GM23338 (cell line): ENCODE data around the gene SNRPD3. TPM values are rescaled to one million over a fixed set of nuclear protein-coding genes. Genes with fewer than 3 reads are reported as not detected.

Source experiments
- ATAC-seq: fragments of 200-7000 bp; cut with Tn5 transposase; 3 replicates; pipeline ENCODE4 v1.9.1; 2020
- DNase-seq: peaks from one replicate; pipeline ENCODE4 v3.0.0-alpha.2; 2015; ENCODE audit warnings: low spot score
- H2AFZ ChIP-seq: fragments of 200-600 bp; sonication (generic); 2 replicates; pipeline ENCODE4 v1.8.0; 2016; ENCODE audit warnings: antibody characterized with exemption, mild to moderate bottlenecking, moderate library complexity
- H3F3A ChIP-seq: fragments of 200-600 bp; sonication (generic); replicated peaks from 2 replicates; pipeline ENCODE4 v1.8.0; 2017; ENCODE audit warnings: antibody characterized with exemption, mixed run types, low read depth
- H3K27ac ChIP-seq: fragments of 200-600 bp; sonication (generic); 2 replicates; pipeline ENCODE4 v1.6.1; 2016; ENCODE audit warnings: low read depth
- H3K27me3 ChIP-seq: fragments of 200-600 bp; sonication (generic); 2 replicates; pipeline ENCODE4 v1.8.0; 2016; ENCODE audit warnings: mild to moderate bottlenecking, mixed run types, moderate library complexity; ENCODE audit not compliant: insufficient read depth
- H3K36me3 ChIP-seq: fragments of 200-600 bp; sonication (generic); 2 replicates; pipeline ENCODE4 v1.8.0; 2016; ENCODE audit warnings: mild to moderate bottlenecking; ENCODE audit not compliant: insufficient read depth
- H3K4me1 ChIP-seq: fragments of 200-600 bp; sonication (generic); 2 replicates; pipeline ENCODE4 v1.8.0; 2016; ENCODE audit warnings: mild to moderate bottlenecking, moderate library complexity; ENCODE audit not compliant: insufficient read depth
- H3K4me2 ChIP-seq: fragments of 200-600 bp; sonication (generic); 2 replicates; pipeline ENCODE4 v1.7.1; 2017; ENCODE audit warnings: mixed run types
- H3K4me3 ChIP-seq: fragments of 200-600 bp; sonication (generic); 2 replicates; pipeline ENCODE4 v1.6.1; 2016; ENCODE audit warnings: mixed run types
- H3K79me2 ChIP-seq: fragments of 200-600 bp; sonication (generic); replicated peaks from 2 replicates; pipeline ENCODE4 v1.8.0; 2017; ENCODE audit warnings: mild to moderate bottlenecking; ENCODE audit not compliant: insufficient read depth
- H3K9me2 ChIP-seq: fragments of 200-600 bp; sonication (generic); 2 replicates; pipeline ENCODE4 v1.8.0; 2017; ENCODE audit not compliant: insufficient read depth
- H4K20me1 ChIP-seq: fragments of 200-600 bp; sonication (generic); replicated peaks from 2 replicates; pipeline ENCODE4 v1.8.0; 2017; ENCODE audit warnings: mild to moderate bottlenecking; ENCODE audit not compliant: insufficient read depth
- H3K27ac Mint-ChIP-seq: 2 replicates; pipeline ENCODE4 v1.8.0; 2020; ENCODE audit warnings: inconsistent platforms, mild to moderate bottlenecking, moderate library complexity, mixed read lengths
- H3K27me3 Mint-ChIP-seq: 3 replicates; pipeline ENCODE4 v1.8.0; 2022; ENCODE audit warnings: low read depth, mild to moderate bottlenecking, moderate library complexity, mixed read lengths, inconsistent platforms; ENCODE audit not compliant: insufficient read depth, poor library complexity
- H3K36me3 Mint-ChIP-seq: 3 replicates; pipeline ENCODE4 v1.8.0; 2021; ENCODE audit warnings: low read depth, mild to moderate bottlenecking, inconsistent platforms, moderate library complexity, mixed read lengths
- H3K4me1 Mint-ChIP-seq: 3 replicates; pipeline ENCODE4 v1.8.0; 2020; ENCODE audit warnings: mild to moderate bottlenecking, inconsistent platforms, mixed read lengths
- H3K4me3 Mint-ChIP-seq: 3 replicates; pipeline ENCODE4 v1.8.0; 2021; ENCODE audit warnings: moderate library complexity, mild to moderate bottlenecking, inconsistent platforms, mixed read lengths
- H3K9me3 Mint-ChIP-seq: 3 replicates; pipeline ENCODE4 v1.8.0; 2020; ENCODE audit warnings: moderate library complexity, mild to moderate bottlenecking, inconsistent platforms, mixed read lengths
- CREB1 ChIP-seq: fragments of 250-450 bp; sonication (Bioruptor Pico); IDR thresholded peaks from 2 replicates; pipeline ENCODE4 v1.5.0; 2020; ENCODE audit warnings: low read depth, mild to moderate bottlenecking, moderate library complexity
- CTCF ChIP-seq, 2 experiments: fragments of 200-600 bp in 1 of 2; sonication (generic) in 1 of 2; conservative IDR thresholded peaks; 2 replicates each; pipeline versions ENCODE4 v1.5.1 to v1.6.1; 2016 to 2017; ENCODE audit warnings: antibody characterized with exemption in 2 of 2, low read depth in 2 of 2, mild to moderate bottlenecking in 2 of 2, moderate library complexity in 1 of 2
- ETS1 ChIP-seq: IDR thresholded peaks from 2 replicates; pipeline ENCODE4 v1.6.1; 2016; ENCODE audit warnings: antibody characterized with exemption
- EZH2 ChIP-seq: fragments of 200-600 bp; sonication (generic); IDR thresholded peaks from one replicate; pipeline ENCODE4 v1.8.0; 2017; ENCODE audit warnings: antibody characterized with exemption, mild to moderate bottlenecking, low read depth; ENCODE audit not compliant: unreplicated experiment
- NANOG ChIP-seq: IDR thresholded peaks from 2 replicates; pipeline ENCODE4 v1.6.1; 2016; ENCODE audit warnings: antibody characterized with exemption, borderline replicate concordance
- POLR2AphosphoS5 ChIP-seq: IDR thresholded peaks from 2 replicates; pipeline ENCODE4 v1.6.1; 2016; ENCODE audit warnings: antibody characterized with exemption, low read depth
- ZNF114 ChIP-seq: fragments of 250-450 bp; sonication (Bioruptor Pico); IDR thresholded peaks from 2 replicates; pipeline ENCODE4 v1.5.0; 2020; ENCODE audit warnings: mild to moderate bottlenecking, moderate library complexity
- ZNF331 ChIP-seq: fragments of 250-450 bp; sonication (Bioruptor Pico); IDR thresholded peaks from 2 replicates; pipeline ENCODE4 v1.5.0; 2020; ENCODE audit warnings: low read depth, mild to moderate bottlenecking, moderate library complexity
- ZNF462 ChIP-seq: fragments of 250-450 bp; sonication (Bioruptor Pico); IDR thresholded peaks from 2 replicates; pipeline ENCODE4 v1.5.0; 2020; ENCODE audit warnings: mild to moderate bottlenecking, moderate library complexity
- polyA plus RNA-seq: library from polyadenylated mRNA; unstranded; fragments of >200 nt; fragmentation: Nextera tagmentation; extraction: Ambion mirVana; gene quantifications from 2 replicates; pipeline ENCODE4 v1.2.1, GENCODE V29; 2016
- total RNA-seq: library from RNA; depleted of rRNA; stranded (reverse); fragments of >200 nt; shearing (Covaris generic); gene quantifications from 2 replicates; pipeline ENCODE4 v1.2.3, GENCODE V29; 2014

Gene SNRPD3
- total and polyA plus RNA-seq, 2 experiments from 2014 or later = 314 to 375 TPM

- no peak for TF ChIP-seq ZNF462 (CRISPR knock-in tag)
- TF ChIP-seq POLR2AphosphoS5 = no peak
- TF ChIP-seq ETS1 = no peak
- TF ChIP-seq ZNF114 (CRISPR knock-in tag) = no peak
- no peak for TF ChIP-seq CREB1 (CRISPR knock-in tag)
- TF ChIP-seq EZH2 = no peak
Measured at GRCh38 chr22:24564376-24565058, 8.7 kb downstream of the SNRPD3 start (continued).

GRCh38 chr22:24565077-24565476 is 9.3 kb downstream of the SNRPD3 start:
- Histone ChIP-seq H3K9me2 (no peaks in the 10 kb centered on the region), H3K79me2 (peaks cover 86% of the 10 kb centered on the region), H4K20me1 (peaks cover 64% of the 10 kb centered on the region), H2AFZ (no peak overlapping the region), H3K27ac (no peak overlapping the region), H3K4me3 (no peak overlapping the region), H3K4me2 (no peak overlapping the region), H3K36me3 (peaks cover 35% of the 10 kb centered on the region), H3F3A (0 out of 2 replicates have a peak, but pooled peaks cover 5% of the 10 kb centered on the region), H3K27me3 (no peaks in the 10 kb centered on the region), H3K4me1 (no peaks in the 10 kb centered on the region)
- Mint-ChIP-seq H3K27me3 (no peaks in the 10 kb centered on the region), H3K4me1 (no peaks in the 10 kb centered on the region), H3K36me3 (peaks cover 59% of the 10 kb centered on the region), H3K27ac (no peak overlapping the region), H3K9me3 (no peaks in the 10 kb centered on the region), H3K4me3 (no peak overlapping the region)
- DNase-seq (no peak), ATAC-seq (no peak)
- TF ChIP-seq NANOG (no peak), ZNF331 (no peak), ZNF114 (CRISPR knock-in tag) (no peak), CREB1 (CRISPR knock-in tag) (no peak), CTCF (conservative IDR thresholded peaks at IDR 0.05; ENCODE audit: low read depth in 2 of 2) (no peak)
